Activated T-cell treated with anti-CD3 and anti-CD28 coated beads for 1 hour (primary cell): Measurements from ENCODE around the gene TNNC1.

ENCODE experiments used
- DNase-seq: peaks from one replicate; pipeline ENCODE4 v3.0.0-alpha.2; 2020; ENCODE audit warnings: low read depth

Gene TNNC1

DNA sequence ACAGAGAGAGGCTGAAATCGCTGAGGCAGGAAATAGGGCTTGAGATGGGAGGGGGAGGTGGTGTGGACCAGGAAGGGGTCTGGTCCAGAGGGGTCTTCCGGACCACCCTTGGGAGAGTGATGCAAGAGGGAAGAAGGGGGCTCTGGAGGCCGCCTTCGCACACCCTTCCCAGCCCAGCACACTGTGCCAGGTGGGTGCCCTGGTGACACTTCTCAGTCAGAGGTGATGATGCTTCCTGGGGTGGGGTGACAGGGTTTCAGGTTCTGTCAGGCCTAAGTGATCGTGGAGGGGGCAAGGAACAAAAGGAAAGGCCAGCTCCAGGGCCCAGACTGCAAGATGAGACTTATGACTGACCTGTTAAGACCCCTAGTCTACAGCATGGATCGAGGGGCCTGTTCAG, 21.6 kb downstream of the TNNC1 start:
- DNase-seq, result no peak

DNA sequence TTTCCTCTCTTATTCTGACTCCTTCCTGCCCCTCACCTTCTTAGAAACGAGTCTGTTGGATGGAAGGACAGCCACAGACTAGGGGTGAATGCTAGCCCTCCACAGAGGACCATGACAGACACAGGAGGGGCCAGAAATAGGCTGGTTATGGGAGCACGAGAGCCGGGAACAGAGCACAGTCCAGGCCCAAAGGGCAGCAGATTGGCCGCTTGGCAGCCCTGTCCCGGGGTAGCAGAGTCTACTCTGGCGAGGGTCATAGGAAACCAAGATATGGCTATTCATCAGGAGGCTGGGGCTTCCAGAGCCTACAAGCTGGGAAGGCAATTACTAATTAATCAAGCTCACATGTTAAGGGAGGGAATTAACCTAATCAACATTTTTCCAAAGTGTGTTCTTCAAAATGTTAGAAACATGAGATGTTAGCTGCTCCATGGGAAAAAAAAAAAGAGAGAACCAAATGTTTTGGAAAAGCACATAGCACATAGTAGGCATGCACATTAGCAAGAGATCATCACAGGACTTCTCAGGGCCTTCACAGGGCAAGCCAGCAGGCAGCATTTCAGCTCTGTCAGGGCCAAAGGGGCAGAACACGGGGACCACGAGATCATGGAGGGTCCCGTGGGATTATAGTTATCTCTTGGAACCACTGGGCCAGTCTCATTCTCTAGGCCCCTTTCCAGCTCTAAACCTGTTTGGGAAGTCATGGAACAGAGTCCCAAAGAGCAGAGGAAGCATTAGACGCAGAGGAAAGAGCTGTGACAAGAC, 22.2 kb downstream of the TNNC1 start:
- no peak for DNase-seq

DNA sequence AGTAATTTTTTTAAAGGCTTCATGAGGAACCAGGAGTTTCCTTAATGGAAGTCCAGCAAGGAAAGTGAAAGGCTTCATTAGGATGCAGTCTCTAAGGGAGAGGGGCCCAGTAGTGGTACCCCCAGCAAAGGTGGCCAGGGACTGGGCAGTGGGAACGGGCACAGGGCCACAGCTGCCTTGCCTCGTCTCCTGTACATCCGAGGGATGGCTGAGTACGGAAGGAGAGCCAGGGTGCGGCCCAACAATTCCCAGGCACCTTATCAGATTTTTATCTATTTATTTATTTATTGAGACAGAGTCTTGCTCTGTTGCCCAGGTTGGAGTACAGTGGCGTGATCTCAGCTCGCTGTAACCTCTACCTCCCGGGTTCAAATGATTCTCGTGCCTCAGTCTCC, 23.4 kb downstream of the TNNC1 start:
- DNase-seq, result no peak

DNA sequence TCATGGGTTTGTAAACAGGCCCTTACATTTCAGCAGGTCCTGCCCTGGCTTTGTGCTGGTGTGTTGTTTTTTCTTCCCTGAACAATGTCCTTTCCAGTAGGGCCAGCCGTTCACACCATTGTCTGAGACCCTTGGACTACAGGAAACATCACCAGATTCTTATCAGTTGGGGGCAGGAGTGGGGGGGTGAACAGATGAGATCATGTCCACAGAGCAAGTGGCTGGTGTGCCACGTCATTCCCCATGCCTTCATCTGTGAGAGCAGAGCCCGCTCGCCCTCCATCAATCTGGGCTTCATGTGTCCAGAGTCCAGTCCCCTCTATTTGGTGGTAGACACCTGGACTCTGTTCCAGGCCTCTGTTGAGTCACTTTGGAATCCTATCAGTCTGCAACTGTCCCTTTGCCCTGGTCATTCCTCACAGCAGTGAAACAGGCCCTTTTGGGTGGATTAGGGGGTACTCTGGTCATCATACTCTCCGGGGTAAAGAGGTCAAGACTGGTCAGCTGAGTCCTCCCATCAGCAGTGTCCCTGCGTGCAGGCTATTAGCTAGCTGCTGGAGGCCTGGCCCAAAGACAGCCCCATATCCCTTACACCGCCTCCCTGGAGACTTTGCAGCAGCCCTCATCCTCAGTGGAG, 23.9 kb downstream of the TNNC1 start:
- DNase-seq, result no peak

DNA sequence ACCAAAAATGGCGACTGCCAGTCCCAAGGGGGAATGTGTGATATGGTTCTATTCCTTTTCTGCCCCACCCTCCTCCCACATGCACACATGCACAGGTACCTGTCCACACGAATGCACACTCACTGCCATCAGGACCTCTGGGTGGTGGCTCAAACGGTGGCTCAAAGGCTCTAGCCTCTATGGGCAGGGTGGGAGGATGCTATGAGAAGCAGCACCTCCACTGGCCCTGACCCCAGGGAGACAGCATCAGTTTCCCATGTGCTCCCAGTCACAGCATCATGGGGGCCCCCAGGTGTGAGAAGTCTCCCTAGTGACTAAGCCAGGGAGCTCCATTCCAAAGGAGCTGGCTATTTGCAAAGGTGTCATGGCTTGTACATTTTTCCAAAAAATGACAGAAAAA, 24.8 kb downstream of the TNNC1 start:
- DNase-seq, result no peak

DNA sequence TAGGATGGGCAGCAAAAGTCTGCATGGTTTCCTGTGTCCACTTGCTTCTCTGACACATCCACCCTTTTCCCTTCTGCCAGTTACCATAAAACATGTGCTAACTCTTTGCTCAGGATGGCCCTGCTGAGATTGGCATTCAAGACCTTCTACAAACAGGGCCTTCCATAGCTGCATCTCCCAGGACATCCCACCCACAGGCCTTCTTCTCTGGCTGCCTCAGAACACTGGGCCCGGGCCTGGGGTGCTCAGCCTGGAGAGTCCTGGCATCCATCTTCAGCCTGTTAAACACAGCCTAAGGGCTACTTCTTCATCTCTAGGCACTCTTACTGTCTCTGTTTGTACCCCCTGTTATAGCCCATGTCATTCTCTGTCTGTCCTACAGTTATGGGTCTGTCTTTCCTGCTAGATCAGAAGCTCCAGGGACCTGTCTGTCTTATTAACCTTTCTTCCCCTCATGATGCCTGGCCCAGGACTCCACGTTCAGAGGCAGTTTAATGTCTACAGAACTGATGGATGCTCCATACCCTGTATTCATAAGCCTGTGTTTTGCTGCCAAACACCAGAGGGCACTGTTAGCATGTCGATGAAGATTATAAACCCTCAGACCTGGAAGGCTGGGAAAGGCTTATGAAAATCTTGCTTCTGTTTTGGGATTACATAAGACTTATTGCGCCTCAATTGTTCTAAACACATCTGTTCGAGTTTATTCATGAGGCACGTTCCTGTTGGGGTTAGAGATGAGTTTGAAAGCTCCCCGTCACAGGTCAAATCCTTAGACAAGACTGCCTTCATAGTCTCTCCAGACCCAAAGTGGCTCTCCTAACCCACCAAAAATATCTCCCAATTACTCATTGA, 25.5 kb downstream of the TNNC1 start:
- no peak for DNase-seq

DNA sequence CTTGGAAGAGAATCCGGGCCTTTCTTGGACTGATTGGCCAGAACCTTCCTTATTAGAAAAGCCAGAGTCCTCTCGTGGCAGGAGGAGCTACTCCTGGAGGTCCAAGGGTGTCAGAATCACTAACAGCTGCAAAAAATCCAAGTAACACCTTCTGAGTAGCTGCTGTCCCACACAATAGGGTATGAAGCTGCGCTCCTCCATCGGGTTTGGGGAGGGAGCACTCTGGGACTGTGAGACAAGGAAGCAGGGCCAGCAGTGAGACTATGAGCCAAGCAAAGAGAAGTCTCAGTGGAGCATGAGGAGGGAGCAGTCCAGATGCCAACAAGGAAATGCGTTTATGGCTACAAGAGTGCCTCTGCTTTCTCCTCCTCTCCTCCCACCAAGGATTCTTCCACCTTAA, 30.7 kb downstream of the TNNC1 start:
- no peak for DNase-seq

DNA sequence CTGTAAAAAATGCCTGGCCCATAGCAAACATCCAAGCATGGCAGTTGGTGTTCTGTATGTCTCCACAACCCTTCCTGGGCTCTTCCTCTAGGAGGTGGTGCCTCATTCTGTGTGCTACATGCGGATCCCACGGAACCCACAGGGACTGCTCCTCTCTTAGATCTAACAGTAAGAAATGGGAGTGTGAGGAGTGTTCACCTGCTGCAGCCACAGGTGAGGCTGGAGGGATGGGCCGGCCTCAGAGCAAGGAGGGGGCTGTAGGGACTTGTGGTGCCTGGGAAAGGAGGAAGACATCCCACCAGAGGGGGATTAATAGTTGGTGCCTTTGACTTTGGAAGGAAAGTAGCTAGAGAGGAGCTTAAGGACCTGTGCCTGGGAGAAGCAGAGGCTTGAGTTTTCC, 31.2 kb downstream of the TNNC1 start:
- no peak for DNase-seq

DNA sequence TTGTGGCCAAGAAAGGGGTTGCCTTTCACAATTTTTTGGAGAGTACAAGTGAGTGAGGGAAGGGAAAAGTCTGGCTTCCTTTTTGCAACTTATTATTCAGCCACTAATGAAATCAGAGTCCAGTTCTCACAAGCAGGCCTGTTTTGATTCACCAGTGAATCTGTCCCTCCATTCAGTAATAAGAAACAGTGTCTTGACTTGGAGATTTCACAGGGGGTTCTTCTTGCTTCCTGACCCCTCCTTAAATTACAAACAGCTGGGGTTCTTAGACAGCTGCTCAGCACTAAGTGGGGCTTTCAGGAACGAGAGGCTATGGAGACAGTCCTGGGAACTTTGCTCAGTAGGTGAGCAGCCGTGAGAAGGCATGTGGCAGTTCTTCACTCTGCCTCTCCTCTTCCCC, 33.5 kb downstream of the TNNC1 start:
- no peak for DNase-seq

DNA sequence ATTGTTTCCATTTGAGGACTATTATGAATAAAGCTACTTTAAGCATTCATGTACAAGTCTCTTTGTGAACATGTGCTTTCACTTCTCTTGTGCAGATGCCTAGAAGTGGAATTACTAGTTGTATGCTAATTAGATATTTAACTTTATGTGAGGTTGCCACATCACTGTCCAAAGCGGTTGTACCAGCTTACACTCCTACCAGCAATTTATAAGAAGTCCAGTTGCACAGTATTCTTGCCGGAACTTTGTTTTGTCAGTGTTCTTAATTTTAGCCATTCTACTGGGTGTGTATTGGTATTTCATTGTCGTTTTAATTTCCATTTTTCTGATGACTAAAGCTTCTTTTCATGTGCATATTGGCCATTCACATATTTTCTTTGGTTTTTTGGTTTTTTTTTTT, 38.0 kb downstream of the TNNC1 start:
- DNase-seq, result no peak

DNA sequence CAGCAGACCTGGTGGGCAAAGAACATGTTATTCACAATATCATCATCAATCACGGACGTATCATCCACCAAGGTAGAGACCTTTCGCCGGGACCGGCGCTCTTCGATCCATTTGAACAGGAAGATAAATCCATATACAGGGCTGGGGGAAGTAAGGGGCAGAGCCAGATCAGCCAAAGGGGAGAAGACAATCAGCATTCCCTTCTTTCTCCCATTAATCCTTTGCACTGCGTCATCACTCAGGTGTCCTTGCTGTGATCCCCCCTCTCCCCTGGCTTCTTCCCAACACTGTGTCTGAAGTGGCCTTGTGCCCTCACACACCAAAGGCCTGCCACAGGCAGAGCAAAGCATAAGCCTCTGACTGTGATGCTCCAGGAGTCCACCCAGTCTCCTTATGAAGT, 45.4 kb downstream of the TNNC1 start:
- DNase-seq, result no peak

DNA sequence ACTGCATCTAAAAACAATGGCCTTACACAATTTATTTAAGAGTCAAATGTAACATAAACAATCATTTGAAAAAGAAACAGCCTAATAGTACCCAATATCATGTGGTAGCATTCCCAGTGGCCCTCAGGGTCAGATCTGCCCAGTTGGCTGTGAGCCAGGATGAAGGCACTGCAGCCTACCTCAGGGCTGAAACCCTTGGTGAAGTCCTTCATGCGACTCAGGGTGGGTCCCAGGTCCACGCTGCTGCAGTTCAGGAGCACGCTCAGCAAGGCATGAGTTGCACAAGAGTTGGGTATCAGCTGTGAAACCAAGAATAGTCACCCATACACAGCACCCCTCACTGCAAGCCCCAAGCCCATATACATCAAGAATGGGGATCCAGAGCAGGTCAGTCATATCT, 46.1 kb downstream of the TNNC1 start:
- DNase-seq, result no peak

DNA sequence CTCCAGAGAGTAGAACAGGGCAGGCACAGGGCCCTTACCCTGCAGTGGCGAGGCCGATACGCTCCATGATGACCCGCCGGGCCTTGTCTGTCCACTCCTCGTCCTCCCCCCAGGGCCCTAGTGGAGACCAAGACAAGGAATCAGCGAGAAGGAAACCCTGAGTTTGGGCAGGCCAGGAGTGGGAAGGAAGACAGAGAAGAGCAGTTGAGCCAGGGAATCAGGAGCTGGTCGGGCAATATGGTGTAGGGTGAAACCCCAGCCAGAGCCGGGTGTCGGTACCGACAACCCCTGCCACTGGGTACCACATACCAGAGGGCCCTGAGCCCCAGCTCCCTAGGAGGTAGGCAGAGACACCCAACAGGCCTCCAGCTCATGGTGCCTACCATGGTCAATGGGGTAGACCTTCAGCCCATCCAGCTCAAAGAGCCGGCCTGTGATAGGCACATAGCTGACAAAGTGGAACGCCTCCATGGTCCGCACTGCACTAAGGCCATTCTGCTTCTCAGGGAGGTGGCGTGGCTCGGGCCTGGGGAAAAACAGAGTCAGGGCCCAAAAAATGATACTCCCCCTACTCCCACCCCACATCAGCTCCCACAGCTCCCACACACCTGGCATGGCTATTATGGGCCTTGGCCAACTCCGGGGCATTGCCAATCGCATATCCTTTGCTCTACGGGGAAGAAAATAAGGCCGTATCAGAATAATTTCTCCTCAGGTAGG, 46.9 kb downstream of the TNNC1 start:
- DNase-seq, result no peak

DNA sequence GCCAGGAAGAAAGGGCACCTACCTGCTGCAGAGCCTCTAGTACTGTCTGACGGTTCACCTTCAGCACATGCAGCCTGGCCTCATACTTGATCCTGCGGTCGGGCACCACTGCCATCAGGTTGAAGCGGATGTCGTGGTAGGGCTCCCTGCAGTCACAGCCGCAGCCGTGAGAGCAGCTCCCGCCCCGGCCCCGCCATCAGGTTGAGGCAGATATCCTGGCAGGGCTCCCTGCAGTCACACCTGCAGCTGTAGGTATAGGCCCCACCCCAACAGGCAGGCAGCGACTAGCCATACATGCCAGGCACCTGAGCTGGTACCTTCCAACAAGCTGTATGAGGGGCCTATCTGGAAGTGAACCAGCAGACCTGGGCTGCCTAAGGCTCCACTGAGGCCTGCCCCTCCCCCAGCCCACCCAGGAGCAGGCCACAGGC, 47.6 kb downstream of the TNNC1 start:
- DNase-seq, result no peak

DNA sequence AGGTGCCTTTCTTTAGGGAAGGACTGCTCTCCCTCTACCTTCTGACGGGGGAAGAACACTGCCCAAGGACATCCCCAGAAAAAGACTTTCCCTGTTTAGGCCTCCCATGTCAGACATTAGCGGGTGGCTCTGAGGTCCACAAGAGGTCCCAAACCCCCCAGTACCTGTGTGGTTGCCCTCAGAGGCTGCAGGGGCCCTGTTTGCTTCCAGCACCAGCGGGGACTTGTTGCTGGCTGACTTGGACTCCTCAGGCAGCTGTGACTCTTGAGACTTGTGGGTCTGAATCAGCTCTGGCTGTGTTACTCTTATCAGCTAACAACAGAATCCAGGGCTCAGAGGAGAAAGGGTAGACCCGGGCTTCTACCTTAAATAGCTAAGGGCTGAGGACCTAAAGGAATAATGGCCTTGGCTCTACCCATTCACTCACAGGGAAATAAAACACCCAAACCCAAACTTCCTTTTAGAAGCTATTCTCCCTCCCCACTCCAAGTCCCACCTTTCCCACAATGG, 48.2 kb downstream of the TNNC1 start:
- no peak for DNase-seq

DNA sequence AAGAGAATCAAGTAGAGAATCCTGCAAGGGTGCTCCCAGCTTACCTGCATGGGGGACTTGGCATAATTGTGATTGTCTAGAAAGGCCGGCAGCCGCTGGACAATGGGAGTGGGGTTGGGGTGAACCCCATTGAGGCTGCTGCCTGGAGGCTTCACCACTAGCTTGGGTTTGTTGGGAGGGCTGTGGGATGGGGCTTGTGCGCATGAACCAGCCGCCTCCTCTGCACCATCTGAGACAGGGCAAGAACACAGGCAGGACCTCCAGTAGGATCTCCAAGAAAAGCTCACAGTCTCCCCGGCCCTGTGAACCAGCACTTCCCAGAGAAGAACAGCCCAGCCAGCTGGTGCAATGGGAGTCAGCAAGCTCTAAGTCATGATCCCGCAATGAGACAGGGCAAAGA, 48.8 kb downstream of the TNNC1 start:
- no peak for DNase-seq

DNA sequence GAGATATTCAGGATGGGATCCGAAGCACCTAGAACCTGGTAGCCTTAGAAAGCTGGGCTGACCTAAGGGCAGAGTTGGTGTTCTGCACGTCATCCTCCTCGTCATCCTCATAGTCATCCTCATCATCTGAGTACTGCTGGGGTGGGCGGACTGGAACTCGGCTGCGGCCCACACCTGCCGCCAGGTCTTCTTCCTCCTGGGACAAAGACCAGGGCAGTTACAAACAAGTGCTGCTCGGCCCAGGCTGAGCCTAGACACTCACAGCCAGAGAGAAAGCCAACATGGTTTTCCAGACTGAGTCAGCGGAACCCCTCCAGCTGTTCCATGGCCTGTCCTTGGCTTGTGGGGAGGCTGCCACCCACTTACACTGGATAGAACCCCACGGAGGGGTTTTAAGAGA, 49.5 kb downstream of the TNNC1 start:
- no peak for DNase-seq

DNA sequence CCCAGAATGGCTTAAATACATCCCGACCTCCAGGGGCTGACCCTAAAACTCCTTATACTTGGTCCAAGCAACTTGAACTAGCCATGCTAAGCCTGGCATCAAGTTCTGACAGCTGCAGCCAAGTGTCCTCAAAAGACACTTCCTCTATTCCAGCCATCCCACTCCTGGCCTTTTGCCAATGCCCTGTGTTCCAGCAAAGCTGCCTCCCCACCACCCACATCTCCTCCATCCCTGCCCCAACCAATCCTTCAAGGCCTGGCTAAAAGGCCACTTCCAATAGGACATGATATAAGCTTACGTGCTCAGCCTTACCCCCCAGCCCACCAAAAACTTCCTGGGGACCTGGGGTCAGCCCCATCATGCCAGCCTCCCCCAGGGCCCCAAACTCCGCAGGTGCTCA, 49.9 kb downstream of the TNNC1 start:
- DNase-seq, result no peak

DNA sequence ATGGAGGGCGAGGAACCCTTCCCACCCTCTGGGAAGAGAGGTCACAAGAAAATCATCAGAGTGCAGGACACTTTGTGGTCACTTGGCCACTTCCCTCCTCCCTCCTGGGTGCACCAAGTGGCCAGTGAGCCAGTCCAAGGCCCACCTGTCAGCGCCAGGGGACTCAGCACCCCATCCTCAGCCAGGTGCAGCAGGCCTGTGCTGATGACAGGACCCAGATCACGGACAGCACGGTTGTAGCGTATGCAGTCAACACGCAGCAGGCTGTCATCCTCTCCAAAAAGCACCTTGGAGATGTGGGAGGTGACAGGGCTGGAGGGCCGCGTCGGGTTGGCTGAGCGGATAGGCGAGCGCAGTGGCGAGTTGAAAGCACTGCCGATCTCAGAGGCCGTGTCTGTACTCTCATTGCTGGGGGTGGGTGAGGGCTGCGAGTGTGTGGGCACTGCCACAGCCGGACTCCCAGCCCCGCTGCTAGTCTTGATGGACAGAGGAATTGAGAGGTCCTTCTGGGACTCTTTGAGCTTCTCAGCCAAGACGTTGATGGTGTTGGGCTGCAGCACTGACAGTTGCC, 50.5 kb downstream of the TNNC1 start:
- no peak for DNase-seq

DNA sequence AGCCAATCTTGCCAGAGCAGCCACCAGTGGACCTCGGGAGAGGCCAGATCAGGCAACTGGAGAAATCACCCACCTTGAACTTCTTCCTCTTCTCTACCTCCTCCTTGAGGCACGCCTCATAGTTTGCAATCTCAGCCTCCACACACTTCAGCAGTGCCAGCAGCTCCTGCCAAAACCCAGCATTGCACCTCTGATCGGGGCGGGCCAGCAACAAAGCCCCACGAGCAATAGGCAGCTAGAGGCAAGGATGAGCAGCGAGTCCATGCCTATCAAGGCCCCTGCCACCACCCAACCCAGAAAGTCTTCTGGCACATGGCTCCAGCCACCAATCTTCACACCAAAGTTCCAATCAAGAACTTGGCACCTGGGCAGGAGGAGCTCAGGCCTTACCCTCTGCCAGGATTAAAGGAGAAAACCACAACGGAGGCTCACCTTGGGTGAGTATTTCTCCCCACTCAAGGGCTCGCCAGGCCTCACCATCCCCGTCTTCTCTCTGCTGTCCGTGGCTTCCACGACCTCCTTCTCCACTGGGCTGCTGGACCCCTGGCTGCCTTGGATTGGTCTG, 51.1 kb downstream of the TNNC1 start:
- DNase-seq, result no peak

DNA sequence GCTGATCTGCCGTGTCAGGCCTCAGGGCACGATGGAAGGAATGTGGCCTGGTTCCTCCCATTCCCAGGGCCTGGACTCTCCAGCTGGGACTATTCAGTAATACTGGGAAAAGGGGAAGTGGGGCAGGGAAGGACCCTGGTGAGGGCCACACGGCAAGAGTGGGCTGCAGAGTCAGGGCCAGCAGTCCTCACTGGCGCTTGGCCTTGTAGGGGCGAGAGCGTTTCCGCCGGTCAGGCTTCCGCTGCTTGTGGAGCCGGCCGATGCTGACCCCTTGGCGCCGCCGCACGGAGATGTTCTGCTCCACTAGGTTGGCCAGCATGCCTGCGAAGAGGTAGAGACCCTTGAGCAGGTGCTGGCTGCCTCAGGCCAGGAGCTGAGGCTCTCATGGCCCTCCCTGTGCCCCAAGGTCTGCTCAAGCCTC, 51.7 kb downstream of the TNNC1 start:
- no peak for DNase-seq

DNA sequence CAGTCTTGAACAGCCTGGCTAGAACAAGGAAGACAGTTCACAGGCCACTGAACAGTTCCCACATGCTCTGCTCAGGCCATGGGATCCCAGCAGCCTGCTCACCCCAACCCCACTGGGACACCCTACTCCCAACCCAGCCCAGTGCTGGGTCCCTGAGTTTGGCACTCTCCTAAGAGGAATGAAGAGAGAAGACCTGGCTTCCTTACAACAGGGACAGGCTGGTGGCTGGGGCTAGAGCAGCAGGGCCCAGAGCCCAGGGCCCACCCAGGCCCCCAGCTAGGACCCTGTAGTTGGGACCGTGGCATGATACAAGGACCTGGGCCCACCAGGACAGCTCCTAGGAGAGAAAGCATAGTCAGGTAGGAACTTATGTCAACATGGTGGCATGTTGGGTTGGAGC, 52.3 kb downstream of the TNNC1 start:
- DNase-seq, result no peak
